ENCODE measurements around the gene TESMIN. TPM values are rescaled to one million over a fixed set of nuclear protein-coding genes. Genes with fewer than 3 reads are reported as not detected.
A peak's percentile ranks its signal among the peaks of the same experiment; 100 is the strongest.

The TESMIN gene
- polyA plus RNA-seq, 3 donors, result 1.9 to 2.6 (median 2.5) TPM

DNA sequence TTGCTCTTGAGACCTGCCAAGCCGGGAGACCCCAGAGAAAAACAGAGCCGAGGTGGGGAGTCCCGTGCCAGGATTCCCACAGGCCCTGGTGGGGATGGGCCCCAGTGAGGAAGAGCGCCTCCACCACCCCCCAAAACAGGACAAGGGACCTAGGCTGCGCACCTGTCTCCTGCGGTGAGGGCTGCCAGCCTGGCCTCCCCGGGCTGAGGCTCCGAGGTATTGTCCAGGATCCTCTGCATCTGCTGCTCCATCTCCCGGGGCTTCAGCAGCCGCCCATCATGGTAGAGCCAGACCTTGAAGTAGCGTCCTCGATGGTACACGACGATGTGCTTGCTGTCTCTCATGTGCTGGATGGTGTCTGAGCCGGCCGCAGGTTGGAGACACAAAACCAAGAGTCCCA is 33.3 kb upstream of the TESMIN start:
- TF ChIP-seq CTCF (IDR thresholded peaks at IDR 0.05), result no peak
- peaks cover 83 to 99% of the 10 kb centered on the region in 2 donors for H3K36me3 ChIP-seq (replicated peaks in 1 of 2; ENCODE audit: control insufficient read depth in 1 of 2, insufficient read depth in 2 of 2, low read length in 2 of 2)

DNA sequence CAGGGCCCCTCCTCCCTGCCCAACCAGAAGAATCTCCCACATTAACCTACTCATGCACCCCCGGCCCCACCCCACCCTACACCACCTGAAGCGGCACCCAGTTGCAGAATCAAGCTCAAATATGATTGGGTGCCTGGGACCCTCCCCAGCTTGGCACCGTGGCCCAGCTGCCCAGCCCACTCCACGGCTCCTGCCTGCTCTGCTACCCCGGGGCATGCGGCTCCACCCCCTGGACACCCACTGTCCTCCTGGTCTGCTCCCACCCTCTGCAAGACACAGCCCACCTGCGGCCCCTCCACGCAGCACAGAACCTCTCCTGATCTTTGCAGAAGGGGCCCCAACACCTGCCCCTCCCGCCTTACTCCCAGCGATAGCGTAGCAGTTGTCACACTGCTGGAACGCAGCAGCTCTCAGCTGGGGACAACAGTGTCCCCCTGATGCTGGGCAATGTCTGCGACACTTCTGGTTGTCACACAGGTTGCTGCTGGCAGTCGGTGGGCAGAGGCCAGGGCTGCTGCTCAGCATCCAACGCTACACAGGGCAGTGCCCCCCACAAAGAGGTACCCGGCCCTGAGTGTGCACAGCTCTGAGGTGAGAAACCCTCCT is 32.0 kb upstream of the TESMIN start:
- H3K36me3 Mint-ChIP-seq, result peaks cover 78 to 99% of the 10 kb centered on the region in 2 donors

More for the DNA sequence above, 33.3 kb upstream of the TESMIN start:
- DNase-seq, result no peak
- Histone ChIP-seq H3K4me1 (ENCODE audit: control insufficient read depth in 1 of 2, insufficient read depth in 2 of 2, low read length in 2 of 2) (no peaks in the 10 kb centered on the region), H3K27ac (ENCODE audit: low read depth in 1 of 2, low read length in 2 of 2) (no peak overlapping the region), H2AFZ (ENCODE audit: insufficient read depth, low read depth, low read length, poor library complexity, severe bottlenecking) (no peak overlapping the region), H3K4me2 (replicated peaks; ENCODE audit: extremely low read depth, low read length, poor library complexity, severe bottlenecking) (no peak overlapping the region), H3K9me3 (replicated peaks in 1 of 2; ENCODE audit: control insufficient read depth in 1 of 2, insufficient read depth in 1 of 2, low read length in 2 of 2) (no peaks in the 10 kb centered on the region), H3K27me3 (ENCODE audit: control insufficient read depth in 2 of 2, insufficient read depth in 2 of 2, low read length in 2 of 2) (no peaks in the 10 kb centered on the region), H3K4me3 (replicated peaks in 1 of 3; ENCODE audit: low read depth in 2 of 3, low read length in 3 of 3) (no peak overlapping the region), H3K79me2 (ENCODE audit: insufficient read depth, low read length) (no peaks in the 10 kb centered on the region), H3K9ac (ENCODE audit: insufficient read depth, low read length, poor library complexity, severe bottlenecking) (no peak overlapping the region), H4K20me1 (ENCODE audit: insufficient read depth, low read length) (no peaks in the 10 kb centered on the region)
- intact Hi-C loops (cut with micrococcal nuclease), result no loop called here
- peak overlapping the region in 4 of 7 donors; percentile 6 to 52 (median 28) for H3K27ac Mint-ChIP-seq
- no peaks in the 10 kb centered on the region for H3K9me3 Mint-ChIP-seq
- H3K4me3 Mint-ChIP-seq, result no peak overlapping the region
- WGBS (ENCODE audit: insufficient coverage), result 92% methylated on average over 10 of the region's 16 CpGs
- H3K27me3 Mint-ChIP-seq (ENCODE audit: low read depth in 3 of 3), result peaks cover 0 to 2% (median 0%) of the 10 kb centered on the region in 3 donors
- H3K4me1 Mint-ChIP-seq, result no peaks in the 10 kb centered on the region
- H3K36me3 Mint-ChIP-seq, result peaks cover 78 to 99% of the 10 kb centered on the region in 2 donors

More for the DNA sequence above, 32.0 kb upstream of the TESMIN start:
- no peak for TF ChIP-seq CTCF (IDR thresholded peaks at IDR 0.05)
- no peak overlapping the region for H3K4me3 Mint-ChIP-seq
- no peaks in the 10 kb centered on the region for H3K4me1 Mint-ChIP-seq
- DNase-seq, result no peak
- Histone ChIP-seq H3K9ac (ENCODE audit: insufficient read depth, low read length, poor library complexity, severe bottlenecking) (no peak overlapping the region), H3K4me3 (replicated peaks in 1 of 3; ENCODE audit: low read depth in 2 of 3, low read length in 3 of 3) (no peak overlapping the region), H3K9me3 (replicated peaks in 1 of 2; ENCODE audit: control insufficient read depth in 1 of 2, insufficient read depth in 1 of 2, low read length in 2 of 2) (no peaks in the 10 kb centered on the region), H3K79me2 (ENCODE audit: insufficient read depth, low read length) (no peaks in the 10 kb centered on the region), H2AFZ (ENCODE audit: insufficient read depth, low read depth, low read length, poor library complexity, severe bottlenecking) (no peak overlapping the region), H4K20me1 (ENCODE audit: insufficient read depth, low read length) (no peaks in the 10 kb centered on the region), H3K36me3 (replicated peaks in 1 of 2; ENCODE audit: control insufficient read depth in 1 of 2, insufficient read depth in 2 of 2, low read length in 2 of 2) (peaks cover 82 to 100% of the 10 kb centered on the region in 2 donors), H3K27ac (ENCODE audit: low read depth in 1 of 2, low read length in 2 of 2) (peak overlapping the region in 1 of 2 donors; percentile 16), H3K4me1 (ENCODE audit: control insufficient read depth in 1 of 2, insufficient read depth in 2 of 2, low read length in 2 of 2) (no peaks in the 10 kb centered on the region), H3K4me2 (replicated peaks; ENCODE audit: extremely low read depth, low read length, poor library complexity, severe bottlenecking) (no peak overlapping the region), H3K27me3 (ENCODE audit: control insufficient read depth in 2 of 2, insufficient read depth in 2 of 2, low read length in 2 of 2) (no peaks in the 10 kb centered on the region)
- H3K27me3 Mint-ChIP-seq (ENCODE audit: low read depth in 3 of 3), result peaks cover 0 to 2% (median 0%) of the 10 kb centered on the region in 3 donors
- 93% methylated on average over 16 of the region's 16 CpGs for WGBS (ENCODE audit: insufficient coverage)
- intact Hi-C loops (cut with micrococcal nuclease), result no loop called here
- no peaks in the 10 kb centered on the region for H3K9me3 Mint-ChIP-seq
- H3K27ac Mint-ChIP-seq, result peak overlapping the region in 4 of 7 donors; percentile 42 to 81 (median 66)

Measured in CD14-positive monocyte (primary cell).